Measurements from ENCODE around the gene ZFYVE1.
"Not testable (repeated sequence)": the region's sequence is repeated elsewhere in the genome, so short reads cannot be mapped to it uniquely, and the experiment has no call there.

DNA sequence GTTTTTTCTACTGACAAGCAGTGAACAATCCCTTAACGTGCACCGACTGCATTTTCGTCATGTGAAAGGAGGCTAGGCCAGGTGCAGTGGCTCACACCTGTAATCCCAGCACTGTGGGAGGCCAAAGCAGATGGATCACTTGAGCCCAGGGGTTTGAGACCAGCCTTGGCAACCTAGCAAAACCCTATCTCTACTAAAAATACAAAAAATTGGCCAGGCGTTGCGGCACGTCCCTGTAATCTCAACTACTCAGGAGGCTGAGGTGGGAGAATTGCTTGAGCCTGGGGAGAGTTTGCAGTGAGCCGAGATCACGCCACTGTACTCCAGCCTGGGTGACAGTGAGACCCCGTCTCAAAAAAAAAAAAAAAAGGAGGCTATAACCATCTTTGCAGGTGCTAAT, 22.3 kb downstream of the ZFYVE1 start:
- not testable (repeated sequence) for TF ChIP-seq TCF12 (IDR thresholded peaks at IDR 0.05); EZH2phosphoT487 (IDR thresholded peaks at IDR 0.05; ENCODE audit: borderline replicate concordance, low read depth); POLR2AphosphoS5 (IDR thresholded peaks at IDR 0.05; ENCODE audit: low read depth, low read length); FOXJ3 (CRISPR knock-in tag; IDR thresholded peaks at IDR 0.05)
- TF ChIP-seq, protein P1, sequence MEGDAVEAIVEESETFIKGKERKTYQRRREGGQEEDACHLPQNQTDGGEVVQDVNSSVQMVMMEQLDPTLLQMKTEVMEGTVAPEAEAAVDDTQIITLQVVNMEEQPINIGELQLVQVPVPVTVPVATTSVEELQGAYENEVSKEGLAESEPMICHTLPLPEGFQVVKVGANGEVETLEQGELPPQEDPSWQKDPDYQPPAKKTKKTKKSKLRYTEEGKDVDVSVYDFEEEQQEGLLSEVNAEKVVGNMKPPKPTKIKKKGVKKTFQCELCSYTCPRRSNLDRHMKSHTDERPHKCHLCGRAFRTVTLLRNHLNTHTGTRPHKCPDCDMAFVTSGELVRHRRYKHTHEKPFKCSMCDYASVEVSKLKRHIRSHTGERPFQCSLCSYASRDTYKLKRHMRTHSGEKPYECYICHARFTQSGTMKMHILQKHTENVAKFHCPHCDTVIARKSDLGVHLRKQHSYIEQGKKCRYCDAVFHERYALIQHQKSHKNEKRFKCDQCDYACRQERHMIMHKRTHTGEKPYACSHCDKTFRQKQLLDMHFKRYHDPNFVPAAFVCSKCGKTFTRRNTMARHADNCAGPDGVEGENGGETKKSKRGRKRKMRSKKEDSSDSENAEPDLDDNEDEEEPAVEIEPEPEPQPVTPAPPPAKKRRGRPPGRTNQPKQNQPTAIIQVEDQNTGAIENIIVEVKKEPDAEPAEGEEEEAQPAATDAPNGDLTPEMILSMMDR (IDR thresholded peaks at IDR 0.05) = not testable (repeated sequence)
- TF ChIP-seq, protein P2, sequence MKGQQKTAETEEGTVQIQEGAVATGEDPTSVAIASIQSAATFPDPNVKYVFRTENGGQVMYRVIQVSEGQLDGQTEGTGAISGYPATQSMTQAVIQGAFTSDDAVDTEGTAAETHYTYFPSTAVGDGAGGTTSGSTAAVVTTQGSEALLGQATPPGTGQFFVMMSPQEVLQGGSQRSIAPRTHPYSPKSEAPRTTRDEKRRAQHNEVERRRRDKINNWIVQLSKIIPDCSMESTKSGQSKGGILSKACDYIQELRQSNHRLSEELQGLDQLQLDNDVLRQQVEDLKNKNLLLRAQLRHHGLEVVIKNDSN (IDR thresholded peaks at IDR 0.05; ENCODE audit: borderline replicate concordance, low read depth) = not testable (repeated sequence)

Measured in SK-N-SH (cell line).